ENCODE data around the gene HECTD2. TPM values are rescaled to one million over a fixed set of nuclear protein-coding genes. Genes with fewer than 3 reads are reported as not detected.

Gene HECTD2
- total RNA-seq, 1 donor from 2014 or later = 1.6 TPM

DNA sequence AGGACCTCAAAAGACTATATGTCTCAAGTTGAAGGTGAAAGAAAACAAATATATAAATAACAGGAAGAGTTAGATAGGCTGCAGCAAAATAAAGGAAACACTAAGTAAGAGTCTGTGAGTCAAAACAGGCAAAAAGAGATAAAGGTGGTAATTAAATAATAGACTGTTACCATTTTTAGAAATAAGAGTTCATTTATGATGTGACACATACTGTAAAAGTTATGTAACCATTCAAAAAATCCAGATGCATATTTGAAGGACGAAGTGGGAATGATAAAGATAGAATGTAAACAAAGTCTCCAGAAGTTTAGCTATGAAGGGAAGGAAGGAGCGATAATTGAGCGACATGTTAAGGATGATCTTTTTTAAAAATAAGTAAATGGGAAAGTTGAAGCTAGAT, 50.5 kb downstream of the HECTD2 start:
- no peaks in the 10 kb centered on the region for H3K27me3 ChIP-seq (ENCODE audit: control insufficient read depth, insufficient read depth, low read length)
- no peak overlapping the region for H3K4me3 ChIP-seq (ENCODE audit: low read depth, low read length)
- no peak for DNase-seq (ENCODE audit: low read depth)
- TF ChIP-seq, protein P1, sequence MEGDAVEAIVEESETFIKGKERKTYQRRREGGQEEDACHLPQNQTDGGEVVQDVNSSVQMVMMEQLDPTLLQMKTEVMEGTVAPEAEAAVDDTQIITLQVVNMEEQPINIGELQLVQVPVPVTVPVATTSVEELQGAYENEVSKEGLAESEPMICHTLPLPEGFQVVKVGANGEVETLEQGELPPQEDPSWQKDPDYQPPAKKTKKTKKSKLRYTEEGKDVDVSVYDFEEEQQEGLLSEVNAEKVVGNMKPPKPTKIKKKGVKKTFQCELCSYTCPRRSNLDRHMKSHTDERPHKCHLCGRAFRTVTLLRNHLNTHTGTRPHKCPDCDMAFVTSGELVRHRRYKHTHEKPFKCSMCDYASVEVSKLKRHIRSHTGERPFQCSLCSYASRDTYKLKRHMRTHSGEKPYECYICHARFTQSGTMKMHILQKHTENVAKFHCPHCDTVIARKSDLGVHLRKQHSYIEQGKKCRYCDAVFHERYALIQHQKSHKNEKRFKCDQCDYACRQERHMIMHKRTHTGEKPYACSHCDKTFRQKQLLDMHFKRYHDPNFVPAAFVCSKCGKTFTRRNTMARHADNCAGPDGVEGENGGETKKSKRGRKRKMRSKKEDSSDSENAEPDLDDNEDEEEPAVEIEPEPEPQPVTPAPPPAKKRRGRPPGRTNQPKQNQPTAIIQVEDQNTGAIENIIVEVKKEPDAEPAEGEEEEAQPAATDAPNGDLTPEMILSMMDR (IDR thresholded peaks at IDR 0.05; ENCODE audit: insufficient read depth, low read length, severe bottlenecking) = no peak
- FAIRE-seq = no peak
- H3K36me3 ChIP-seq (ENCODE audit: control insufficient read depth, insufficient read depth, low read length) = no peaks in the 10 kb centered on the region

DNA sequence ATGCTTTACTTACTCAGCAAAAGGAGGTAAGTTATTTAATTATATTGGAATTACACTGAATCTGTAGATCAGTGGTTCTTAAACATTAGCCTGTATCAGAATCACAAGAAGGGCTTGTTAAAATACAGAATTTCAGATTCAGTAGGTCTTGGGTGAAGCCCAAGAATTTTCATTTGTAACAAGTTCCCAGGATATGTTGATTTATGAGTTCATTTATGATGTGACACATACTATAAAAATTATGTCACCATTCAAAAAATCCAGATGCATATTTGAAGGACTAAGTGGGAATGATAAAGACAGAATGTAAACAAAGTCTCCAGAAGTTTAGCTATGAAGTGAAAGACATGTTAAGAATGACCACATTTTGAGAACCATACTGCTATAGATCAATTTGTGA, 52.3 kb downstream of the HECTD2 start:
- no peak for FAIRE-seq
- H3K36me3 ChIP-seq (ENCODE audit: control insufficient read depth, insufficient read depth, low read length) = no peaks in the 10 kb centered on the region
- H3K27me3 ChIP-seq (ENCODE audit: control insufficient read depth, insufficient read depth, low read length) = no peaks in the 10 kb centered on the region
- no peak for DNase-seq (ENCODE audit: low read depth)
- TF ChIP-seq, protein P1 (IDR thresholded peaks at IDR 0.05; ENCODE audit: insufficient read depth, low read length, severe bottlenecking) = no peak
- H3K4me3 ChIP-seq (ENCODE audit: low read depth, low read length) = no peak overlapping the region

GRCh38 chr10:91464500-91464899, 54.4 kb downstream of the HECTD2 start:
- TF ChIP-seq, protein P1 (IDR thresholded peaks at IDR 0.05; ENCODE audit: insufficient read depth, low read length, severe bottlenecking) = no peak
- FAIRE-seq (no peak), DNase-seq (ENCODE audit: low read depth) (no peak)
- no peaks in the 10 kb centered on the region for H3K27me3 ChIP-seq (ENCODE audit: control insufficient read depth, insufficient read depth, low read length)
- H3K36me3 ChIP-seq (ENCODE audit: control insufficient read depth, insufficient read depth, low read length) = no peaks in the 10 kb centered on the region
- no peak overlapping the region for H3K4me3 ChIP-seq (ENCODE audit: low read depth, low read length)

- Histone ChIP-seq H3K27me3 (ENCODE audit: control insufficient read depth, insufficient read depth, low read length) (no peaks in the 10 kb centered on the region), H3K36me3 (ENCODE audit: control insufficient read depth, insufficient read depth, low read length) (no peaks in the 10 kb centered on the region), H3K4me3 (ENCODE audit: low read depth, low read length) (no peak overlapping the region)
- FAIRE-seq (no peak), DNase-seq (ENCODE audit: low read depth) (no peak)
- TF ChIP-seq, protein P1 (IDR thresholded peaks at IDR 0.05; ENCODE audit: insufficient read depth, low read length, severe bottlenecking) = no peak
Observed at GRCh38 chr10:91465261-91465660, 55.1 kb downstream of the HECTD2 start.

DNA sequence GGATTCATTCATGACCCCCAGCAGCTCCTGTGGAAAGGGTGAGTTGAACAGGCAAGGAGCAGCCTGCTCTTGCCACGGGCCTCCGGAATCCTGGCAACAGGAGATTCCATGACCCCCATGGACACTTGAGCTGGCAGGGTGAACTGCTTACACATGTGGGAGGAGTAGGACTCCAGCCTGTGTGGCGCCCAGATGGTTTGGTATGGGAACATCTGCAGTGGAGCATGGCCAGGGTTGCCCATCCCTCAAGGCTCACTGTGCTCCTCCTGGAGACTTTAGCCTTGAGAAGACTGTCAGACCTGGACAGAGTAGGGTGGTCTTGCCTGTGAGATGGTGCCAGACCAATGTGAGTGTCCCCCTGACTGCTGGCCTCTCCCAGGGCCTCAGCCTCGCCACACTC, 57.0 kb downstream of the HECTD2 start:
- TF ChIP-seq, protein P1 (IDR thresholded peaks at IDR 0.05; ENCODE audit: insufficient read depth, low read length, severe bottlenecking) = no peak
- no peak overlapping the region for H3K4me3 ChIP-seq (ENCODE audit: low read depth, low read length)
- no peaks in the 10 kb centered on the region for H3K36me3 ChIP-seq (ENCODE audit: control insufficient read depth, insufficient read depth, low read length)
- H3K27me3 ChIP-seq (ENCODE audit: control insufficient read depth, insufficient read depth, low read length) = no peaks in the 10 kb centered on the region
- no peak for DNase-seq (ENCODE audit: low read depth)
- FAIRE-seq = no peak

- TF ChIP-seq, protein P1 (IDR thresholded peaks at IDR 0.05; ENCODE audit: insufficient read depth, low read length, severe bottlenecking) = no peak
- no peak for FAIRE-seq
Observed at GRCh38 chr10:91471602-91472001, 61.5 kb downstream of the HECTD2 start.

More at GRCh38 chr10:91471602-91472001, 61.5 kb downstream of the HECTD2 start:
- DNase-seq (ENCODE audit: low read depth) = no peak
- no peaks in the 10 kb centered on the region for H3K27me3 ChIP-seq (ENCODE audit: control insufficient read depth, insufficient read depth, low read length)
- H3K36me3 ChIP-seq (ENCODE audit: control insufficient read depth, insufficient read depth, low read length) = no peaks in the 10 kb centered on the region
- no peak overlapping the region for H3K4me3 ChIP-seq (ENCODE audit: low read depth, low read length)
